ENCODE measurements around the gene PLEKHG2.

PLEKHG2 gene

GRCh38 chr19:39384839-39385568, 27.5 kb upstream of the PLEKHG2 start:
- DNase-seq (ENCODE audit: low read depth) = no peak

- DNase-seq (ENCODE audit: low read depth) = no peak
Observed at GRCh38 chr19:39385629-39386411, 26.6 kb upstream of the PLEKHG2 start.

GRCh38 chr19:39386557-39386956, 25.9 kb upstream of the PLEKHG2 start:
- DNase-seq (ENCODE audit: low read depth) = no peak

- no peak for DNase-seq (ENCODE audit: low read depth)
Observed at GRCh38 chr19:39388657-39389056, 23.8 kb upstream of the PLEKHG2 start.

- DNase-seq (ENCODE audit: low read depth) = no peak
Observed at GRCh38 chr19:39389631-39390414, 22.6 kb upstream of the PLEKHG2 start.

GRCh38 chr19:39390451-39390750, 22.1 kb upstream of the PLEKHG2 start:
- DNase-seq (ENCODE audit: low read depth) = no peak

- peak; percentile 100 for DNase-seq (ENCODE audit: low read depth)
Observed at GRCh38 chr19:39390751-39391437, 21.6 kb upstream of the PLEKHG2 start, which contains the start of the genes MED29 and PAF1. MED29 (plus strand) TSS chr19:39391378; CDS start chr19:39391423, 45 bp downstream. PAF1 (minus strand) TSS chr19:39391106; CDS start chr19:39390864, 242 bp downstream.

GRCh38 chr19:39397360-39398296, 14.8 kb upstream of the PLEKHG2 start:
- peak; percentile 80 for DNase-seq (ENCODE audit: low read depth)

- DNase-seq (ENCODE audit: low read depth) = peak; percentile 84
Observed at GRCh38 chr19:39398297-39398864, 14.1 kb upstream of the PLEKHG2 start.

- no peak for DNase-seq (ENCODE audit: low read depth)
Observed at GRCh38 chr19:39399668-39400050, 12.8 kb upstream of the PLEKHG2 start.

- DNase-seq (ENCODE audit: low read depth) = no peak
Observed at GRCh38 chr19:39400061-39400460, 12.4 kb upstream of the PLEKHG2 start.

GRCh38 chr19:39401070-39401548, 11.4 kb upstream of the PLEKHG2 start:
- no peak for DNase-seq (ENCODE audit: low read depth)

GRCh38 chr19:39401549-39402345, 10.7 kb upstream of the PLEKHG2 start:
- DNase-seq (ENCODE audit: low read depth) = no peak

- DNase-seq (ENCODE audit: low read depth) = peak; percentile 82
Observed at GRCh38 chr19:39402346-39403300, 9.8 kb upstream of the PLEKHG2 start.

GRCh38 chr19:39403331-39404312, 8.8 kb upstream of the PLEKHG2 start:
- peak; percentile 99 for DNase-seq (ENCODE audit: low read depth)

GRCh38 chr19:39405261-39405957, 7.1 kb upstream of the PLEKHG2 start:
- DNase-seq (ENCODE audit: low read depth) = no peak

Data from fibroblast of the conjunctiva (primary cell).